OCI-LY7 (cell line): ENCODE results near the gene ERC1.

Source experiments
- CTCF ChIP-seq: fragments of 200-600 bp; sonication (generic); conservative IDR thresholded peaks from 2 replicates; pipeline ENCODE4 v1.5.1; 2014; ENCODE audit warnings: mild to moderate bottlenecking, antibody characterized with exemption, low read length, moderate library complexity, mixed read lengths
- EZH2phosphoT487 ChIP-seq: fragments of 200-600 bp; sonication (generic); IDR thresholded peaks from 2 replicates; pipeline ENCODE4 v1.6.1; 2018; ENCODE audit warnings: low read depth, borderline replicate concordance, mild to moderate bottlenecking, mixed run types, antibody characterized with exemption, low read length, moderate library complexity, mixed read lengths

- TF ChIP-seq CTCF (no peak), EZH2phosphoT487 (no peak)
These were observed 347.6 kb downstream of the ERC1 start for GRCh38 chr12:1338483-1339177.
